Ectodermal cell (in vitro differentiated cells): Measurements from ENCODE around the gene RPS14.
"Not testable (repeated sequence)": the region's sequence is repeated elsewhere in the genome, so short reads cannot be mapped to it uniquely, and the experiment has no call there.

ENCODE experiments used
- H3K27ac ChIP-seq: 2 replicates; pipeline ENCODE4 v1.7.0; 2013; ENCODE audit warnings: mild to moderate bottlenecking, low read depth, low read length; ENCODE audit not compliant: insufficient read depth, poor library complexity, severe bottlenecking
- H3K27me3 ChIP-seq: 2 replicates; pipeline ENCODE4 v1.7.0; 2013; ENCODE audit warnings: mild to moderate bottlenecking, low read length; ENCODE audit not compliant: insufficient read depth, control insufficient read depth, poor library complexity, severe bottlenecking
- H3K36me3 ChIP-seq: one replicate; pipeline ENCODE4 v1.7.0; 2013; ENCODE audit warnings: low read length; ENCODE audit not compliant: control insufficient read depth, insufficient read depth
- H3K4me1 ChIP-seq: one replicate; pipeline ENCODE4 v1.7.0; 2013; ENCODE audit warnings: low read length; ENCODE audit not compliant: control insufficient read depth, insufficient read depth
- H3K4me3 ChIP-seq: 2 replicates; pipeline ENCODE4 v1.7.0; 2013; ENCODE audit warnings: low read depth, low read length, control low read depth; ENCODE audit not compliant: insufficient read depth
- H3K9me3 ChIP-seq: 2 replicates; pipeline ENCODE4 v1.7.0; 2013; ENCODE audit warnings: mild to moderate bottlenecking, low read length, moderate library complexity; ENCODE audit not compliant: control insufficient read depth
- WGBS, 2 experiments: methylation state at CpG; one replicate each; pipeline ENCODE4 v1.1.7; 2013; ENCODE audit warnings: missing lambda C conversion rate in 2 of 2; 5-methylcytosine and 5-hydroxymethylcytosine counted together

Gene RPS14

GRCh38 chr5:150481708-150481965, 32.1 kb upstream of the RPS14 start:
- Histone ChIP-seq H3K27ac (no peak overlapping the region), H3K27me3 (no peaks in the 10 kb centered on the region), H3K4me3 (no peak overlapping the region), H3K36me3 (no peaks in the 10 kb centered on the region), H3K9me3 (no peaks in the 10 kb centered on the region), H3K4me1 (no peaks in the 10 kb centered on the region)
- WGBS, 2 experiments, result 83 to 87% methylated on average over 6 of the region's 6 CpGs

DNA sequence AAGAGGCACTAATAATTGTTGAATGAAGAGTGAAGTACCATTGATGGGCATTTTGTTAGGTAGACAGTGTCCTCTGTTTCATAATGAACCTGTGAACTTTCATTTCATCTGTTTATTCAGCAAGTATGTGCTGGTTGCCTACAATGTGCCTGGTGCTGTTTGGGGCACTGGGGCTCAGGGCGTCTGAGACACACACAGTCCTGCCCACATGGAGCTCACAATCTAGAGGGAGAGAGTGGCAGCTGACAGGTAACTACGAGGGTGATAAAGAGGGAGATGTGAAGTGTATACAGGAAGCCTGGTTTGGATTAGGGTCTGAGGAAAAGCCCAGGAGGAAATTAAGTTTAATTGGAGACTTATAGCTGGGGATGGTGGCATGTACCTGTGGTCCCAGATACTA, 29.9 kb upstream of the RPS14 start:
- Histone ChIP-seq H3K36me3 (no peaks in the 10 kb centered on the region), H3K27me3 (no peaks in the 10 kb centered on the region), H3K4me3 (no peak overlapping the region), H3K9me3 (no peaks in the 10 kb centered on the region), H3K4me1 (no peaks in the 10 kb centered on the region), H3K27ac (no peak overlapping the region)
- WGBS, 2 experiments, result 88 to 89% methylated on average over 2 of the region's 2 CpGs

GRCh38 chr5:150476568-150476967, 27.0 kb upstream of the RPS14 start:
- H3K4me3 ChIP-seq, H3K9me3 ChIP-seq, H3K27me3 ChIP-seq, H3K27ac ChIP-seq, H3K36me3 ChIP-seq: not testable (repeated sequence)
- WGBS, 2 experiments, result 87 to 98% methylated on average over 3 to 6 of the region's 6 CpGs
- H3K4me1 ChIP-seq, result peaks cover 11% of the 10 kb centered on the region

GRCh38 chr5:150473673-150474358, 24.3 kb upstream of the RPS14 start:
- Histone ChIP-seq H3K27ac (no peak overlapping the region), H3K4me1 (peaks cover 11% of the 10 kb centered on the region), H3K27me3 (no peaks in the 10 kb centered on the region), H3K9me3 (no peaks in the 10 kb centered on the region), H3K36me3 (no peaks in the 10 kb centered on the region), H3K4me3 (no peak overlapping the region)
- 70 to 80% methylated on average over 12 of the region's 12 CpGs for WGBS, 2 experiments

DNA sequence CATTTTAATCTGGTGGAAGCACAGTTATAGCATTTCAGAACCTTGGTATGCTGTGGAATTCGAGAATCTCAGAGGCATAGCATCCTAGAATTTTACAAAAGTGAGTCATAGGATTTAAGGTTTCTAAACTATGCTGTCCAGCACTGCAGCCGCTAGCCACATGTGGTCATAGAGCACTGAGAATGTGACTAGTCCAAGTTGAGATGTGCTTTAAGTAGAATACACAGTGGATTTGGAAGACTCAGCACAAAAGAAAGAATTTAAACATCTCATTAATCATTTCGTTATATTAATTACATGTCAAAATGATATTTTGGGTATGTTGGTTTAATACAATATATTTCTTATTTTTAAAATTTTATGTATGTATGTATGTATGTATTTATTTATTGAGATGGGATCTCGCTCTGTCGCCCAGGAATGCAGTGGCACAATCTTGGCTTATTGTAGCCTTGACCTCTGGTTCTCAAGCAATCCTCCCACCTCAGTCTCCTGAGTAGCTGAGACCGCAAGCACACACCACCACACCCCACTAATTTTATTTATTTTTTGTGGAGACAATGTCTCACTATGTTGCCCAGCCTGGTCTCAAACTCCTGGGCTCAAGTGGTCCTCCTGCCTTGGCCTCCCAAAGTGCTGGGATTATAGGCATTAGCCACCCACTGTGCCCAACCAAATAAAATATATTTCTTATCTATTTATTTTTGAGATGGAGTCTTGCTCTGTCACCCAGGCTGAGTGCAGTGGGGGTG, 20.4 kb upstream of the RPS14 start:
- H3K27ac ChIP-seq, result no peak overlapping the region
- H3K27me3 ChIP-seq, result no peaks in the 10 kb centered on the region
- H3K4me3 ChIP-seq, result no peak overlapping the region
- no peaks in the 10 kb centered on the region for H3K36me3 ChIP-seq
- no peaks in the 10 kb centered on the region for H3K9me3 ChIP-seq
- 90 to 92% methylated on average over 5 of the region's 6 CpGs for WGBS, 2 experiments
- H3K4me1 ChIP-seq, result peaks cover 11% of the 10 kb centered on the region

- WGBS, 2 experiments, result 92 to 94% methylated on average over 4 of the region's 4 CpGs
- no peak overlapping the region for H3K27ac ChIP-seq
These were observed 18.7 kb upstream of the RPS14 start for GRCh38 chr5:150468206-150468605.

DNA sequence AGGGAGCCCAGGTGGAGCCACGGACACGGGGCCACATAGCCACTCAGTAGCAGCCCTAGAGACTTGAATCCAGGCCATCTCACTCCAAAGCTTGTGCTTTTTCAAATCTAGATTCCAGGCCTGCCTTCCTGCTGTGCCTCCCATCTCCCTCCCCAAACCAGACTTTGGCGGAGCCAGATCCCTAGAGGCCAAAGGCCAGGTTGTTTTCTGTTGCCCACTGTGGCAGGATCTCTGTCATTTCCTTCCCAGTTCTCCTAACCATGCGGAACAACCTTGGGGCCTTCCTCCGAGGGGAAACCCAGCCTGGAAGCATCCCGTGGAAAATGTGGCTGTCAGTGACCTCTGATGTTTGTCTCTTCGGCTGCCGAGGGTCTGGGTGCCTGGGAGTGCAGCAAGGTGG, 16.4 kb upstream of the RPS14 start:
- 86 to 90% methylated on average over 8 of the region's 8 CpGs for WGBS, 2 experiments
- Histone ChIP-seq H3K27ac (no peak overlapping the region), H3K4me1 (peaks cover 6% of the 10 kb centered on the region)

More at GRCh38 chr5:150468206-150468605, 18.7 kb upstream of the RPS14 start:
- H3K9me3 ChIP-seq, result no peaks in the 10 kb centered on the region
- H3K27me3 ChIP-seq, result no peaks in the 10 kb centered on the region
- H3K4me3 ChIP-seq, result no peak overlapping the region
- no peaks in the 10 kb centered on the region for H3K36me3 ChIP-seq
- H3K4me1 ChIP-seq, result peaks cover 8% of the 10 kb centered on the region

DNA sequence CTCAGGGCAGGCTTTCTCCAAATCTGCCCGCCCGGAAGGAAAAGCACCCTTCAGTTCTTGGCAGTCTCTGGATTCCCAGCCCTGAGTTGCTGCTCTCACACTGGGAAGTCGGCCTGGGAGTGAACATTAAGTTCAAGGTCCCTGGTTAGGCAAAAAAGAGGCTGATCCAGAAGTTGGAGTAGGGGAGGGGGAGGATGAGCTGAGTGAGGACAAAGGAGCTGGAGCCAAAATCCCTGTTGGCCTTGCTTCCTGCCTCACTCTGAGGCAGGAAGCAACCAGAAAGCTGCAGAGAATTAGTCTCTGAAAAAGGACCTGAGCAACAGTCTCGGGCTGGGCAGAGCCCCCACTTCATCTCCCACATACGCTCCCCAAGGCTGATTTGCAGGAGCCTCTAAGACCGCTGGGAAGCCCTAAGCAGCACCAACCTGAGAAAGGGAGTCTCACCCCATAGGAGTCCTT, 15.0 kb upstream of the RPS14 start:
- Histone ChIP-seq H3K27me3 (no peaks in the 10 kb centered on the region), H3K36me3 (no peaks in the 10 kb centered on the region), H3K9me3 (no peaks in the 10 kb centered on the region), H3K4me1 (peaks cover 9% of the 10 kb centered on the region), H3K27ac (no peak overlapping the region), H3K4me3 (no peak overlapping the region)
- 72 to 79% methylated on average over 6 of the region's 6 CpGs for WGBS, 2 experiments

More for the DNA sequence above, 16.4 kb upstream of the RPS14 start:
- no peak overlapping the region for H3K4me3 ChIP-seq
- H3K9me3 ChIP-seq, result no peaks in the 10 kb centered on the region
- no peaks in the 10 kb centered on the region for H3K36me3 ChIP-seq
- no peaks in the 10 kb centered on the region for H3K27me3 ChIP-seq

GRCh38 chr5:150461231-150461630, 11.7 kb upstream of the RPS14 start:
- WGBS, 2 experiments, result 19 to 24% methylated on average over 2 of the region's 2 CpGs
- Histone ChIP-seq H3K27me3 (no peaks in the 10 kb centered on the region), H3K27ac (no peak overlapping the region), H3K4me3 (no peak overlapping the region), H3K36me3 (no peaks in the 10 kb centered on the region), H3K9me3 (no peaks in the 10 kb centered on the region), H3K4me1 (peaks cover 9% of the 10 kb centered on the region)

GRCh38 chr5:150460781-150461180, 11.2 kb upstream of the RPS14 start:
- H3K4me3 ChIP-seq, result no peak overlapping the region
- no peak overlapping the region for H3K27ac ChIP-seq
- H3K9me3 ChIP-seq, result no peaks in the 10 kb centered on the region
- 88 to 89% methylated on average over 2 of the region's 2 CpGs for WGBS, 2 experiments
- H3K36me3 ChIP-seq, result no peaks in the 10 kb centered on the region
- no peaks in the 10 kb centered on the region for H3K27me3 ChIP-seq
- H3K4me1 ChIP-seq, result peaks cover 9% of the 10 kb centered on the region
